GM12878 (cell line): ENCODE data around the gene STRADB. TPM values are rescaled to one million over a fixed set of nuclear protein-coding genes. Genes with fewer than 3 reads are reported as not detected.
"Not testable (repeated sequence)": the region's sequence is repeated elsewhere in the genome, so short reads cannot be mapped to it uniquely, and the experiment has no call there.

Experiments
- ATAC-seq: fragments of 200-7000 bp; cut with Tn5 transposase; 3 replicates; pipeline ENCODE4 v1.9.1; 2020; ENCODE audit warnings: mild to moderate bottlenecking, moderate library complexity
- BruUV-seq: library from RNA; stranded (reverse); fragments of 400-500 nt; replicated peaks from 2 replicates; lab custom pipeline; 2021; lab: Mats Ljungman, UMichigan
- CTCF ChIA-PET: fragments of 300-600 bp; sonication (Branson Sonifier 250); formaldehyde crosslinking; extraction: SDS; loops from one replicate; lab custom pipeline; 2021; ENCODE audit warnings: inconsistent platforms; lab: Yijun Ruan, JAX
- POLR2A ChIA-PET: fragments of 350-600 bp; formaldehyde crosslinking; extraction: SDS; loops from one replicate; lab custom pipeline; 2021; ENCODE audit warnings: inconsistent platforms; lab: Charles Lee
- RAD21 ChIA-PET: fragments of 300-600 bp; sonication (Branson Sonifier 250); formaldehyde crosslinking; loops from one replicate; lab custom pipeline; 2023; ENCODE audit warnings: antibody characterized with exemption; ENCODE audit not compliant: unreplicated experiment; lab: Charles Lee
- SMC1A ChIA-PET: fragments of 300-600 bp; sonication (Branson Sonifier 250); formaldehyde crosslinking; loops from one replicate; lab custom pipeline; 2023; ENCODE audit not compliant: unreplicated experiment, uncharacterized antibody; lab: Charles Lee
- DNase-seq: peaks from one replicate; pipeline ENCODE4 v3.0.0-alpha.2; 2011; ENCODE audit warnings: low read depth, low spot score
- FAIRE-seq: peaks from 3 replicates; lab custom pipeline; 2011; peaks lifted over from hg19 to GRCh38; lab: Jason Lieb, UNC
- H2AFZ ChIP-seq: 2 replicates; pipeline ENCODE4 v1.6.0; 2011; ENCODE audit warnings: low read depth, low read length, control low read depth; ENCODE audit not compliant: control insufficient read depth
- H3K27ac ChIP-seq: 2 replicates; pipeline ENCODE4 v1.5.1; 2011; ENCODE audit warnings: control low read depth; ENCODE audit not compliant: control insufficient read depth, insufficient read depth
- H3K27me3 ChIP-seq, 2 experiments: replicated peaks in 1 of 2; 2 replicates each; pipeline versions ENCODE4 v1.6.0 to v1.6.1; 2011; ENCODE audit warnings: low read length in 1 of 2; ENCODE audit not compliant: control insufficient read depth in 2 of 2, insufficient read depth in 2 of 2
- H3K36me3 ChIP-seq, 2 experiments: 2 replicates each; pipeline ENCODE4 v1.5.1; 2011; ENCODE audit warnings: low read length in 1 of 2; ENCODE audit not compliant: control insufficient read depth in 2 of 2, insufficient read depth in 2 of 2
- H3K4me1 ChIP-seq: 2 replicates; pipeline ENCODE4 v1.6.1; 2011; ENCODE audit warnings: mild to moderate bottlenecking, low read length, moderate library complexity, mixed read lengths; ENCODE audit not compliant: control insufficient read depth, insufficient read depth
- H3K4me2 ChIP-seq: 2 replicates; pipeline ENCODE4 v1.6.0; 2011; ENCODE audit warnings: control low read depth; ENCODE audit not compliant: control insufficient read depth, insufficient read depth
- H3K4me3 ChIP-seq: fragments of 200-600 bp; sonication (generic); 2 replicates; pipeline ENCODE4 v1.5.1; 2016
- H3K79me2 ChIP-seq: 2 replicates; pipeline ENCODE4 v1.6.0; 2011; ENCODE audit warnings: low read length; ENCODE audit not compliant: control insufficient read depth, insufficient read depth
- H3K9ac ChIP-seq: 2 replicates; pipeline ENCODE4 v1.8.0; 2011; ENCODE audit warnings: low read length, control low read depth, mixed read lengths; ENCODE audit not compliant: control insufficient read depth, insufficient read depth
- H3K9me3 ChIP-seq: replicated peaks from 3 replicates; pipeline ENCODE4 v1.5.1; 2011; ENCODE audit warnings: mild to moderate bottlenecking, low read length; ENCODE audit not compliant: control insufficient read depth, insufficient read depth
- H4K20me1 ChIP-seq: 2 replicates; pipeline ENCODE4 v1.6.0; 2011; ENCODE audit not compliant: control insufficient read depth, insufficient read depth
- CBX3 ChIP-seq: fragments of 200-600 bp; sonication (generic); IDR thresholded peaks from 2 replicates; pipeline ENCODE4 v1.6.1; 2016; ENCODE audit warnings: low read depth, borderline replicate concordance
- ESRRA ChIP-seq: IDR thresholded peaks from 2 replicates; pipeline ENCODE4 v1.6.1; 2012; ENCODE audit warnings: mild to moderate bottlenecking, low read length, improper control_type of control experiment
- ZBTB11 ChIP-seq: fragments of 450-650 bp; formaldehyde crosslinking; IDR thresholded peaks from 2 replicates; pipeline ENCODE4 v1.5.0; 2022; ENCODE audit warnings: mild to moderate bottlenecking, missing genetic modification characterization
- WGBS: methylation state at CpG from one replicate; pipeline ENCODE4 v1.1.6; 2016; ENCODE audit warnings: low lambda C conversion rate; ENCODE audit not compliant: insufficient replicate concordance, insufficient coverage; ENCODE audit errors: missing lambda C conversion rate; 5-methylcytosine and 5-hydroxymethylcytosine counted together
- in situ Hi-C: fragments of 300-500 bp; cut with MboI; formaldehyde crosslinking; loops from 9 replicates; pipeline ENCODE4 v1.14.3; 2018; ENCODE audit warnings: mixed read lengths
- intact Hi-C: fragments of 100-400 bp; cut with micrococcal nuclease; formaldehyde crosslinking; loops from one replicate; pipeline ENCODE4 v1.14.2; 2022; ENCODE audit not compliant: unreplicated experiment
- polyA plus RNA-seq, 11 experiments: library from polyadenylated mRNA; depleted of rRNA in 4 of 11; unstranded in 6 of 11; stranded (reverse) in 5 of 11; fragments of >200 nt; fragmentation: Nextera tagmentation in 4 of 11; fragmentation: Illumina TruSeq in 1 of 11; extraction: Ambion mirVana in 4 of 11; extraction: Trizol in 1 of 11; gene quantifications; 1 replicate in 1 of 11; 2 replicates in 10 of 11; pipeline versions ENCODE4 v1.2.1 to v1.2.3, GENCODE V29; 2011 to 2016; ENCODE audit warnings: inconsistent platforms in 2 of 11, missing spikeins in 2 of 11, low read depth in 1 of 11
- total RNA-seq, 4 experiments: library from RNA; depleted of rRNA in 3 of 4; stranded (reverse); fragments of >200 nt in 3 of 4; fragmentation: Illumina TruSeq in 1 of 4; extraction: Trizol in 1 of 4; gene quantifications; 2 replicates each; pipeline versions ENCODE4 v1.2.1 to v1.2.3, GENCODE V29; 2013 to 2021

Gene STRADB
- total and polyA plus RNA-seq, 10 of the 15 experiments (the other 5 are each of a cell fraction or from before 2014, with no cell fraction given) = 7.6 to 58.3 (median 32.2) TPM

- TF ChIP-seq ZBTB11 (CRISPR knock-in tag) = no peak
- no peak for TF ChIP-seq ESRRA
- TF ChIP-seq CBX3 = no peak
- TF ChIP-seq, all 136 proteins: peak for 0
Observed at GRCh38 chr2:201483342-201483741, 31.8 kb downstream of the STRADB start (continued).

GRCh38 chr2:201483758-201484157 lies 32.2 kb downstream of the STRADB start:
- FAIRE-seq, ATAC-seq: not testable (repeated sequence)

More at GRCh38 chr2:201483758-201484157, 32.2 kb downstream of the STRADB start:
- SMC1A ChIA-PET, H3K9ac ChIP-seq, H2AFZ ChIP-seq, in situ Hi-C loops, H3K4me1 ChIP-seq, H3K9me3 ChIP-seq, H3K4me2 ChIP-seq, H4K20me1 ChIP-seq, intact Hi-C loops, RAD21 ChIA-PET, DNase-seq, POLR2A ChIA-PET, CTCF ChIA-PET, H3K27me3 ChIP-seq, BruUV-seq, H3K27ac ChIP-seq, H3K36me3 ChIP-seq, H3K4me3 ChIP-seq, H3K79me2 ChIP-seq: not testable (repeated sequence)
- 71% methylated on average over 4 of the region's 4 CpGs for WGBS
